Measurements from ENCODE around the gene NBEA. TPM values are rescaled to one million over a fixed set of nuclear protein-coding genes. Genes with fewer than 3 reads are reported as not detected.

The NBEA gene
- polyA plus RNA-seq, 2 of the 4 experiments (the other 2 are of a cell fraction), result 3.5 to 11.8 TPM

- no peak overlapping the region for H3K4me2 ChIP-seq
- no peaks in the 10 kb centered on the region for H3K4me1 ChIP-seq
- no peak overlapping the region for H3K4me3 ChIP-seq
- ChIA-PET POLR2A (no interaction called here), CTCF (interaction anchor here (1.0 to 1.8 kb wide), 3 partner anchors 9 to 1442 kb away, joined by 3 to 9 read pairs (median 3); no protein-coding TSS in a partner anchor)
- DNase-seq (ENCODE audit: low read depth in 1 of 2, low spot score in 1 of 2) (no peak), ATAC-seq (no peak), FAIRE-seq (no peak)
- H3K9me3 ChIP-seq, result no peaks in the 10 kb centered on the region
- H3K27ac ChIP-seq, result no peak overlapping the region
- no peak for TF ChIP-seq BHLHE40 (IDR thresholded peaks at IDR 0.05; ENCODE audit: low read depth, low read length)
- TF ChIP-seq TP53 (CRISPR knock-in tag; IDR thresholded peaks at IDR 0.05), result no peak
- no peak for TF ChIP-seq EP300 (IDR thresholded peaks at IDR 0.05)
- TF ChIP-seq FOSL2 (IDR thresholded peaks at IDR 0.05), result no peak
- TF ChIP-seq FOSL2 (CRISPR knock-in tag; IDR thresholded peaks at IDR 0.05), result no peak
- TF ChIP-seq SREBF2 (IDR thresholded peaks at IDR 0.05), result no peak
- no peak for TF ChIP-seq RARB (CRISPR knock-in tag; IDR thresholded peaks at IDR 0.05)
- TF ChIP-seq NFE2L2 (conservative IDR thresholded peaks at IDR 0.05; ENCODE audit: low read length), result no peak
- no peak for TF ChIP-seq EHMT2 (IDR thresholded peaks at IDR 0.05; ENCODE audit: low read depth)
- TF ChIP-seq ZSCAN20 (CRISPR knock-in tag; IDR thresholded peaks at IDR 0.05), result no peak
- no peak for TF ChIP-seq ATOH8 (CRISPR knock-in tag; IDR thresholded peaks at IDR 0.05; ENCODE audit: low read depth)
- no peak for TF ChIP-seq HOXA7 (CRISPR knock-in tag; IDR thresholded peaks at IDR 0.05)
- no peak for TF ChIP-seq RCOR1 (IDR thresholded peaks at IDR 0.05; ENCODE audit: low read depth, low read length)
- no peak for TF ChIP-seq ZFP36 (IDR thresholded peaks at IDR 0.05; ENCODE audit: borderline replicate concordance, partially characterized antibody)
- TF ChIP-seq E2F6 (IDR thresholded peaks at IDR 0.05; ENCODE audit: borderline replicate concordance, low read depth), result no peak
- TF ChIP-seq JUN (IDR thresholded peaks at IDR 0.05), result no peak
- no peak for TF ChIP-seq CBX8 (IDR thresholded peaks at IDR 0.05)
- TF ChIP-seq ESRRA (IDR thresholded peaks at IDR 0.05; ENCODE audit: borderline replicate concordance, low read length), result no peak
- TF ChIP-seq, protein P1, sequence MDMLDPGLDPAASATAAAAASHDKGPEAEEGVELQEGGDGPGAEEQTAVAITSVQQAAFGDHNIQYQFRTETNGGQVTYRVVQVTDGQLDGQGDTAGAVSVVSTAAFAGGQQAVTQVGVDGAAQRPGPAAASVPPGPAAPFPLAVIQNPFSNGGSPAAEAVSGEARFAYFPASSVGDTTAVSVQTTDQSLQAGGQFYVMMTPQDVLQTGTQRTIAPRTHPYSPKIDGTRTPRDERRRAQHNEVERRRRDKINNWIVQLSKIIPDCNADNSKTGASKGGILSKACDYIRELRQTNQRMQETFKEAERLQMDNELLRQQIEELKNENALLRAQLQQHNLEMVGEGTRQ (IDR thresholded peaks at IDR 0.05), result no peak
- no peak for TF ChIP-seq FOXS1 (CRISPR knock-in tag; IDR thresholded peaks at IDR 0.05)
These were observed 223.1 kb downstream of the NBEA start for GRCh38 chr13:35165205-35165604.

DNA sequence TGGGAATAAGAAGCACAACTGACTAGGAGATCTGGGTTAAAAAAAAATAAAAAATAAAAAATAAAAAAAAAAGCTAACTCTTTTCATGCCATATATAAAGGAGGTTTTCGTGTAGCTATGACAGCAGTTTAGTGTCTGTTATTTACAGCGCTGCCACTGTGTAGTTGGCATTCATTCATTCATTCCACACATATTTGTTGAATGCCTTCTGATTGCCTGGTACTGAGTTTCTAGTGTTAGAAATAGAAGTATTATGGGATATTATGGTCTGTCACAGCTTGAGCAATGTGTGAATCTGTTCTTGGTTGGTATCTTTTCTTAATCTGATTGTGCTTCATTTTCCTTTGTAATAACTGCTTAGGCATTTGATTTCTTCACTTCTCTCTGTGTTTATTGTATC, 237.4 kb downstream of the NBEA start:
- FAIRE-seq, result no peak
- ATAC-seq, result no peak
- CTCF ChIA-PET, result no interaction called here

More for the DNA sequence above, 237.4 kb downstream of the NBEA start:
- no peak for DNase-seq (ENCODE audit: low read depth in 1 of 2, low spot score in 1 of 2)
- 62% methylated on average over 2 of the region's 2 CpGs for WGBS (ENCODE audit: missing lambda C conversion rate)
- Histone ChIP-seq H3K27ac (no peak overlapping the region), H3K4me2 (no peak overlapping the region), H3K4me1 (no peaks in the 10 kb centered on the region), H3K4me3 (no peak overlapping the region), H3K9me3 (no peaks in the 10 kb centered on the region)
- TF ChIP-seq HOXB13 (CRISPR knock-in tag; IDR thresholded peaks at IDR 0.05; ENCODE audit: low read depth) (no peak), ZFP36 (IDR thresholded peaks at IDR 0.05; ENCODE audit: borderline replicate concordance, partially characterized antibody) (no peak), NR3C1 (IDR thresholded peaks at IDR 0.05) (no peak), CBX2 (IDR thresholded peaks at IDR 0.05; ENCODE audit: borderline replicate concordance, low read depth) (no peak), TFCP2L1 (CRISPR knock-in tag; IDR thresholded peaks at IDR 0.05) (no peak), RCOR1 (IDR thresholded peaks at IDR 0.05; ENCODE audit: low read depth, low read length) (no peak), KDM5A (IDR thresholded peaks at IDR 0.05) (no peak), NFE2L2 (conservative IDR thresholded peaks at IDR 0.05; ENCODE audit: low read length) (no peak), CEBPB (IDR thresholded peaks at IDR 0.05) (no peak), EP300 (IDR thresholded peaks at IDR 0.05) (no peak)
- TF ChIP-seq, protein P2, sequence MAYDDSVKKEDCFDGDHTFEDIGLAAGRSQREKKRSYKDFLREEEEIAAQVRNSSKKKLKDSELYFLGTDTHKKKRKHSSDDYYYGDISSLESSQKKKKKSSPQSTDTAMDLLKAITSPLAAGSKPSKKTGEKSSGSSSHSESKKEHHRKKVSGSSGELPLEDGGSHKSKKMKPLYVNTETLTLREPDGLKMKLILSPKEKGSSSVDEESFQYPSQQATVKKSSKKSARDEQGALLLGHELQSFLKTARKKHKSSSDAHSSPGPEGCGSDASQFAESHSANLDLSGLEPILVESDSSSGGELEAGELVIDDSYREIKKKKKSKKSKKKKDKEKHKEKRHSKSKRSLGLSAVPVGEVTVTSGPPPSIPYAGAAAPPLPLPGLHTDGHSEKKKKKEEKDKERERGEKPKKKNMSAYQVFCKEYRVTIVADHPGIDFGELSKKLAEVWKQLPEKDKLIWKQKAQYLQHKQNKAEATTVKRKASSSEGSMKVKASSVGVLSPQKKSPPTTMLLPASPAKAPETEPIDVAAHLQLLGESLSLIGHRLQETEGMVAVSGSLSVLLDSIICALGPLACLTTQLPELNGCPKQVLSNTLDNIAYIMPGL (CRISPR knock-in tag; IDR thresholded peaks at IDR 0.05; ENCODE audit: borderline replicate concordance), result no peak
- POLR2A ChIA-PET, result no interaction called here

Measured in A549 (cell line).